Measurements from ENCODE around the gene PANK4.

The PANK4 gene

GRCh38 chr1:2486558-2486957 is 39.8 kb downstream of the PANK4 start:
- no peak for DNase-seq (ENCODE audit: low read depth)

DNA sequence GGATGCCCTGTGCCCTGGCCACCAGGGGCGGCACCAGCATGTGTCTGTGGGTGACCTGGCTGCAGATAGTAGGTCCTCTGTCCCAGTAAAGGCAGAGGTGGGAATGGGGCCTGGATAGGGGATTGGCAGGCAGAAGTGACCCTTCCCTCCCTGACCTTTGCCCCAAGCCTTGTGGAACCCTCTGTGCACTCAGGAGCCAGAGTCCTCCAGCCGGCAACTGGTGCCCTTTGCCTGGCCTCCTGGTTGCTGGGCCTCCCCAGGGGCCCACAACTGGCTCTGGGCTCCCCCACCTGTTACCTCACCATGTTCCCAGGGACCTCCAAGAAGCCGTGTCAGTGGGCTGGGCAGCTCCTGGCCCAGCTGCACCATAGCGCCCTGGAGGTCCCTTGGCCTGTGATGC is 40.4 kb downstream of the PANK4 start:
- no peak for TF ChIP-seq CTCF (IDR thresholded peaks at IDR 0.05; ENCODE audit: low read depth, low read length, missing control alignments)
- in situ Hi-C loops (cut with HindIII; ENCODE audit: low sequenced_read_pairs): no loop called here
- no peak for DNase-seq (ENCODE audit: low read depth)
- no peak overlapping the region for H3K4me3 ChIP-seq (ENCODE audit: low read depth, low read length)

More at GRCh38 chr1:2486558-2486957, 39.8 kb downstream of the PANK4 start:
- H3K4me3 ChIP-seq (ENCODE audit: low read depth, low read length): no peak overlapping the region
- in situ Hi-C loops (cut with HindIII; ENCODE audit: low sequenced_read_pairs): no loop called here
- no peak for TF ChIP-seq CTCF (IDR thresholded peaks at IDR 0.05; ENCODE audit: low read depth, low read length, missing control alignments)

- in situ Hi-C loops (cut with HindIII; ENCODE audit: low sequenced_read_pairs): no loop called here
- DNase-seq (ENCODE audit: low read depth): no peak
- H3K4me3 ChIP-seq (ENCODE audit: low read depth, low read length): no peak overlapping the region
- TF ChIP-seq CTCF (IDR thresholded peaks at IDR 0.05; ENCODE audit: low read depth, low read length, missing control alignments): no peak
Measured at GRCh38 chr1:2483970-2484369, 42.4 kb downstream of the PANK4 start.

- DNase-seq (ENCODE audit: low read depth): no peak
- no peak overlapping the region for H3K4me3 ChIP-seq (ENCODE audit: low read depth, low read length)
- TF ChIP-seq CTCF (IDR thresholded peaks at IDR 0.05; ENCODE audit: low read depth, low read length, missing control alignments): no peak
- in situ Hi-C loops (cut with HindIII; ENCODE audit: low sequenced_read_pairs): no loop called here
Measured at GRCh38 chr1:2483026-2483425, 43.4 kb downstream of the PANK4 start.

- no peak overlapping the region for H3K4me3 ChIP-seq (ENCODE audit: low read depth, low read length)
- TF ChIP-seq CTCF (IDR thresholded peaks at IDR 0.05; ENCODE audit: low read depth, low read length, missing control alignments): no peak
- DNase-seq (ENCODE audit: low read depth): no peak
Measured at GRCh38 chr1:2482588-2482987, 43.8 kb downstream of the PANK4 start.

GRCh38 chr1:2481885-2482284 is 44.5 kb downstream of the PANK4 start:
- no peak for DNase-seq (ENCODE audit: low read depth)
- no peak overlapping the region for H3K4me3 ChIP-seq (ENCODE audit: low read depth, low read length)
- TF ChIP-seq CTCF (IDR thresholded peaks at IDR 0.05; ENCODE audit: low read depth, low read length, missing control alignments): no peak
- in situ Hi-C loops (cut with HindIII; ENCODE audit: low sequenced_read_pairs): no loop called here

More at GRCh38 chr1:2482588-2482987, 43.8 kb downstream of the PANK4 start:
- in situ Hi-C loops (cut with HindIII; ENCODE audit: low sequenced_read_pairs): no loop called here

DNA sequence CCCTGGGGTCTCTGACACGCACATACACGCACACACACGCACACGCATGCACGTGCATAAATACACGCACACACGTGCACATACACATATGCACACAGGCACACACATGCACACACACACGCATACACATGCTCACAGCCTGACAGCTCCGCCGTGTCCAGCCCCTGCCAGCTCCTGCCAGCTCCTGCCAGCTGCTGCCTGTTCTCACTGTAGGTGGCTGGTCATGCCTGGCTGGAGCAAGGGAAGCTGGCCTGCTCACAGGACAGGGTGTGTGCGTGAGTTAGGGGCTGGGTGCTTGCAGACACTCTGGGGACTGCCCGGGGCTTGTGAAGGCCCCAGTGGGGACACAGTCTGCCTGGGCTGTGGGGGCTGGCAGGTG is 45.4 kb downstream of the PANK4 start:
- no peak for TF ChIP-seq CTCF (IDR thresholded peaks at IDR 0.05; ENCODE audit: low read depth, low read length, missing control alignments)
- in situ Hi-C loops (cut with HindIII; ENCODE audit: low sequenced_read_pairs): no loop called here
- H3K4me3 ChIP-seq (ENCODE audit: low read depth, low read length): no peak overlapping the region
- no peak for DNase-seq (ENCODE audit: low read depth)
